ENCODE data around the gene DPAGT1.
"Not testable (repeated sequence)": the region's sequence is repeated elsewhere in the genome, so short reads cannot be mapped to it uniquely, and the experiment has no call there.

Gene DPAGT1

DNA sequence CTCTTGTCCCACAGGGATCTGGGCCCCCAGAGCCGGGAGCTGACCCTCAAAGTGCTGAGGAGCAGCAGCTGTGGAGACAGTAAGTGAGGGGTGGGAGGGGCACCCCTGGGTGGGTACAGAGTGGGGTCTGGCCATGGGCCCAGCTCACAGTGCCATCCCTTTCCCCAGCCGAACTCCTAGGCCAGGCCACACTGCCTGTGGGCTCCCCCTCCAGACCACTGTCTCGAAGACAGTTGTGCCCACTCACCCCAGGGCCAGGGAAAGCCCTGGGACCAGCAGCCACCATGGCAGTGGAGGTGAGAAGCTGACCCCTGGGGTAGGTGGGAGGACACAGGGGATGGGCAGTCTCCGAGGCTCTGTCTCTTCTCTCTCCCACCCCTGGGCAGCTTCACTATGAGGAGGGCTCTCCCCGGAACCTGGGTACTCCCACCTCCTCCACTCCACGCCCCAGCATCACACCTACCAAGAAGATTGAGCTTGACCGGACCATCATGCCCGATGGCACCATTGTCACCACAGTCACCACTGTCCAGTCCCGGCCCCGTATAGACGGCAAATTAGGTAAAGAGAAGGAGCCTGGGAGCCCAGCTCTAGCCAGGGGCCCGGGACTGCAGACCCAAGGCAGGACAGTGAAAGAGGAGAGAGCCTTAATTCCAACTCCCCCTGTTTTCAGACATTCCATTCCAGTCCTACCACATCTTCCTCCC, 10.8 kb upstream of the DPAGT1 start:
- peaks cover 8% of the 10 kb centered on the region for H3K4me1 ChIP-seq (ENCODE audit: control insufficient read depth, insufficient read depth, low read length)

GRCh38 chr11:119111361-119111925, 9.8 kb upstream of the DPAGT1 start:
- Histone ChIP-seq H3K9ac (ENCODE audit: low read length) (no peak overlapping the region), H3K9me3 (ENCODE audit: control insufficient read depth, low read length) (no peaks in the 10 kb centered on the region), H3K4me1 (ENCODE audit: control insufficient read depth, insufficient read depth, low read length) (peaks cover 13% of the 10 kb centered on the region), H3K4me3 (ENCODE audit: low read length) (no peak overlapping the region), H3K36me3 (ENCODE audit: control insufficient read depth, insufficient read depth, low read length) (peaks cover 15% of the 10 kb centered on the region), H3K27me3 (ENCODE audit: control insufficient read depth, insufficient read depth, low read length) (no peaks in the 10 kb centered on the region)

More for the DNA sequence above, 10.8 kb upstream of the DPAGT1 start:
- H3K9me3 ChIP-seq (ENCODE audit: control insufficient read depth, low read length): no peaks in the 10 kb centered on the region
- no peak overlapping the region for H3K9ac ChIP-seq (ENCODE audit: low read length)
- no peak overlapping the region for H3K4me3 ChIP-seq (ENCODE audit: low read length)
- no peaks in the 10 kb centered on the region for H3K27me3 ChIP-seq (ENCODE audit: control insufficient read depth, insufficient read depth, low read length)
- H3K36me3 ChIP-seq (ENCODE audit: control insufficient read depth, insufficient read depth, low read length): peaks cover 15% of the 10 kb centered on the region

DNA sequence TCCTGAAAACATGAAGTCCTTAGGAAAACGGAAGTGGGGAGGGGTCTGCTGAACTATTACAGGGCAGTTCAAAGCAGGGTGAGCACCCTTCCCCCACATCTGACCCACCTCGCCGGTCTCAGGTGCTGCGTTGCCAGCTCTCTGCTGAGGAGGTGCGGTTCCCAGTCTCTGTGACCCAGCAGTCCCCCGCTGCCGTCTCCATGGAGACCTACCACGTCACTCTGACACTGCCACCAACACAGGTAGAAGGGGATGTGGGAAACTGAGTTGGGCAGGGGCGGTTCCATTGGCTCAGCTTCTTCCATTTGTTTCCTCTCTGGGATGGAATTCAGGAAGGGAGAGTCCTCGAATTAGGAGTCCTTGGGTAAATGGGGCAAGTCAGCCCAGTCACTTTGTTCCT, 8.8 kb upstream of the DPAGT1 start:
- H3K36me3 ChIP-seq (ENCODE audit: control insufficient read depth, insufficient read depth, low read length): peaks cover 9% of the 10 kb centered on the region
- H3K4me3 ChIP-seq (ENCODE audit: low read length): no peak overlapping the region
- no peak overlapping the region for H3K9ac ChIP-seq (ENCODE audit: low read length)
- H3K9me3 ChIP-seq (ENCODE audit: control insufficient read depth, low read length): no peaks in the 10 kb centered on the region
- peaks cover 15% of the 10 kb centered on the region for H3K4me1 ChIP-seq (ENCODE audit: control insufficient read depth, insufficient read depth, low read length)
- no peaks in the 10 kb centered on the region for H3K27me3 ChIP-seq (ENCODE audit: control insufficient read depth, insufficient read depth, low read length)

- peaks cover 15% of the 10 kb centered on the region for H3K4me1 ChIP-seq (ENCODE audit: control insufficient read depth, insufficient read depth, low read length)
Measured at GRCh38 chr11:119109843-119110242, 8.2 kb upstream of the DPAGT1 start.

DNA sequence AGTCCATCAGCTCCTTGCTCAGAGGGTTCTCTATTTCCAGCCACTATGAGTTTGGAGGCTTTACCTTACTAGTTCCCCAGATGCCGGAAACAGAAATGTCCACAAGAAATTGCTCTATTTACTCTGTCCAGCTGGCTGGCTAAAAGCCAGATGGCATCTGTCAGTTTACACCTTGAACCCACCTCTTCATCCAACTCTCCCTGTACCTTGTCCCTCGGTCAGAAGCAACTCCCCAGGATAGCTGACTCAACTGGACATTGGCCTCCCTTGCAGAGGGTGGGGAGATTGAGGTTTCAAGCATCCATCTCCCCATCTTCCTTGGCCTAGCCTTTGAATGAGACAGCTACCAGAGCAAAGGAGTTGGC, 7.2 kb upstream of the DPAGT1 start:
- Histone ChIP-seq H3K36me3 (ENCODE audit: control insufficient read depth, insufficient read depth, low read length) (peaks cover 9% of the 10 kb centered on the region), H3K4me3 (ENCODE audit: low read length) (no peak overlapping the region), H3K4me1 (ENCODE audit: control insufficient read depth, insufficient read depth, low read length) (peaks cover 15% of the 10 kb centered on the region), H3K9ac (ENCODE audit: low read length) (no peak overlapping the region), H3K27me3 (ENCODE audit: control insufficient read depth, insufficient read depth, low read length) (no peaks in the 10 kb centered on the region), H3K9me3 (ENCODE audit: control insufficient read depth, low read length) (no peaks in the 10 kb centered on the region)

More at GRCh38 chr11:119109843-119110242, 8.2 kb upstream of the DPAGT1 start:
- H3K36me3 ChIP-seq (ENCODE audit: control insufficient read depth, insufficient read depth, low read length): peaks cover 9% of the 10 kb centered on the region
- no peaks in the 10 kb centered on the region for H3K27me3 ChIP-seq (ENCODE audit: control insufficient read depth, insufficient read depth, low read length)
- no peaks in the 10 kb centered on the region for H3K9me3 ChIP-seq (ENCODE audit: control insufficient read depth, low read length)
- no peak overlapping the region for H3K4me3 ChIP-seq (ENCODE audit: low read length)
- H3K9ac ChIP-seq (ENCODE audit: low read length): no peak overlapping the region

- H3K9ac ChIP-seq (ENCODE audit: low read length): peak overlapping the region; percentile 67
- H3K4me3 ChIP-seq (ENCODE audit: low read length): peak overlapping the region; percentile 87
- no peaks in the 10 kb centered on the region for H3K27me3 ChIP-seq (ENCODE audit: control insufficient read depth, insufficient read depth, low read length)
- H3K4me1 ChIP-seq (ENCODE audit: control insufficient read depth, insufficient read depth, low read length): peaks cover 17% of the 10 kb centered on the region
- peaks cover 9% of the 10 kb centered on the region for H3K36me3 ChIP-seq (ENCODE audit: control insufficient read depth, insufficient read depth, low read length)
- no peaks in the 10 kb centered on the region for H3K9me3 ChIP-seq (ENCODE audit: control insufficient read depth, low read length)
Measured at GRCh38 chr11:119108146-119108856, 6.6 kb upstream of the DPAGT1 start.

GRCh38 chr11:119107538-119108145, 6.0 kb upstream of the DPAGT1 start:
- H3K4me1 ChIP-seq (ENCODE audit: control insufficient read depth, insufficient read depth, low read length): peaks cover 24% of the 10 kb centered on the region

DNA sequence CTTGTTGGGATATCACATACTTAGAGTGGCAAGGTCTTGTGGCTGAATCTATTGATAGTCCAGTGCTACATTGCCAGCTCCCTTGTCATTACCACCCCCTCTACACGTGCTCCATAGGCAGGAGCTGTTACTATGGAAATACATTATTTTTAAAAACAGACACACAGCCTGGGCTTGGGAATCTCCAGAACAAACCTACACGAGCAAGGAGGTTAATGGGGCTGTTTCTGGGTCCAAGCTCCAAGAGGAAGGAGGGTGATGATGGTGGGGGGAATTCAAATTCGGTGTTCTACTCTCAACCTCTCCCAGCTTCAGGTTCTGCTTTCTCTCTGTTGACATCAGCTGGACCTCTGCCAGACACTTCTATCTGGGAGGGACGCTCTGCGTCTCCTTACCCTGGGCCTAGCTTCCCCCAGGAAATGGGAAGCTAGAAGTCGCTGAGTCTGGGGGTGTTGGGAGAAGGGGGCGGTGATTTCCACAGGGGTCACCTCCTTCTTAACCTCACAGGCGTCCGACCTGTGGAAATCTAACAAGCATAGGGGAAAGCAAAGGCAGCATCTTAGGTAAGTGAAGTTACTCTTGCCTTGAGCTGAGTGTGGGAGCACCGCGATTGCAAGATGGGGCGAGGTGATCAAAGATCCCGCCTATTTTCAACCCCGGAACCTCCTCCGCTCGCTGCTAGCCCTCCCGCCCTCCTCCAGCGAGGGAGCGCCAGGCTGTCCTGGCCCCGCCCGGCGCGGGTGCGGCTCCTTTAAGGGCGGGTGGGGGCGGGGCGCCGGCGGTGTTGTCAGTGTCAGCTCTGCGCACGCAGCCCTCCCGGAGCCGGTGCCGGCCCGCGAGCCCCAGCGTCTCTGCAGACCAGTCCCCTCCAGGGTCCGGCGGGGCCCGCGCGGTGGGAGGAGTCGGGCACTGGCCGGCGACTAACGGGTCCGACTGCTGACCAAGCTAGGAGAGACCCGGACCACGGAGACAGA, 5.2 kb upstream of the DPAGT1 start, which contains the start of gene C2CD2L:
TSS of gene C2CD2L (plus strand) at position 781 of the 974 bp plus-strand sequence. CDS start 398 bp downstream, outside the sequence.
- Histone ChIP-seq H3K36me3 (ENCODE audit: control insufficient read depth, insufficient read depth, low read length) (peaks cover 6% of the 10 kb centered on the region), H3K4me1 (ENCODE audit: control insufficient read depth, insufficient read depth, low read length) (peaks cover 27% of the 10 kb centered on the region), H3K27me3 (ENCODE audit: control insufficient read depth, insufficient read depth, low read length) (no peaks in the 10 kb centered on the region), H3K9ac (ENCODE audit: low read length) (peak within 1 kb of the TSS; percentile 67), H3K9me3 (ENCODE audit: control insufficient read depth, low read length) (no peaks in the 10 kb centered on the region), H3K4me3 (ENCODE audit: low read length) (peak within 1 kb of the TSS; percentile 87)

More at GRCh38 chr11:119107538-119108145, 6.0 kb upstream of the DPAGT1 start:
- Histone ChIP-seq H3K4me3 (ENCODE audit: low read length) (peak overlapping the region; percentile 87), H3K27me3 (ENCODE audit: control insufficient read depth, insufficient read depth, low read length) (no peaks in the 10 kb centered on the region), H3K9me3 (ENCODE audit: control insufficient read depth, low read length) (no peaks in the 10 kb centered on the region), H3K36me3 (ENCODE audit: control insufficient read depth, insufficient read depth, low read length) (peaks cover 9% of the 10 kb centered on the region), H3K9ac (ENCODE audit: low read length) (peak overlapping the region; percentile 67)

GRCh38 chr11:119103793-119104192, 2.1 kb upstream of the DPAGT1 start:
- H3K27me3 ChIP-seq (ENCODE audit: control insufficient read depth, insufficient read depth, low read length): no peaks in the 10 kb centered on the region
- H3K36me3 ChIP-seq (ENCODE audit: control insufficient read depth, insufficient read depth, low read length): no peaks in the 10 kb centered on the region
- H3K4me3 ChIP-seq (ENCODE audit: low read length): no peak overlapping the region
- H3K4me1 ChIP-seq (ENCODE audit: control insufficient read depth, insufficient read depth, low read length): peaks cover 28% of the 10 kb centered on the region
- H3K9me3 ChIP-seq (ENCODE audit: control insufficient read depth, low read length): no peaks in the 10 kb centered on the region
- no peak overlapping the region for H3K9ac ChIP-seq (ENCODE audit: low read length)

GRCh38 chr11:119103161-119103664, 1.6 kb upstream of the DPAGT1 start:
- not testable (repeated sequence) for H3K9me3 ChIP-seq (ENCODE audit: control insufficient read depth, low read length); H3K4me3 ChIP-seq (ENCODE audit: low read length); H3K36me3 ChIP-seq (ENCODE audit: control insufficient read depth, insufficient read depth, low read length); H3K27me3 ChIP-seq (ENCODE audit: control insufficient read depth, insufficient read depth, low read length)
- peak overlapping the region; percentile 83 for H3K9ac ChIP-seq (ENCODE audit: low read length)
- peaks cover 27% of the 10 kb centered on the region for H3K4me1 ChIP-seq (ENCODE audit: control insufficient read depth, insufficient read depth, low read length)

All from mucosa of stomach (tissue), 1 donor.